Central memory CD8-positive, alpha-beta T cell (primary cell): ENCODE measurements around the gene MAST4.
"Not testable (repeated sequence)": the region's sequence is repeated elsewhere in the genome, so short reads cannot be mapped to it uniquely, and the experiment has no call there.

Experiments
- ATAC-seq: fragments of 150-1000 bp; cut with Tn5 transposase; replicated peaks from 2 replicates; pipeline ENCODE4 v1.10.0; 2022; ENCODE audit warnings: mild to moderate bottlenecking, moderate FRiP score, moderate number of reproducible peaks; ENCODE audit not compliant: poor library complexity, severe bottlenecking; ENCODE audit errors: extremely low read depth
- DNase-seq, 2 donors: peaks; one replicate each; pipeline ENCODE4 v3.0.0; 2021; ENCODE audit warnings: low spot score in 2 of 2
- H3K27ac Mint-ChIP-seq: one replicate; pipeline ENCODE4 v1.8.0; 2022; ENCODE audit warnings: low read depth, mild to moderate bottlenecking, moderate library complexity, mixed read lengths
- H3K27me3 Mint-ChIP-seq: one replicate; pipeline ENCODE4 v1.8.0; 2022; ENCODE audit warnings: mixed read lengths
- H3K36me3 Mint-ChIP-seq: one replicate; pipeline ENCODE4 v1.8.0; 2022; ENCODE audit warnings: mild to moderate bottlenecking, moderate library complexity, mixed read lengths; ENCODE audit not compliant: insufficient read depth
- H3K4me1 Mint-ChIP-seq: one replicate; pipeline ENCODE4 v1.8.0; 2022; ENCODE audit warnings: mixed read lengths
- H3K4me3 Mint-ChIP-seq: one replicate; pipeline ENCODE4 v1.8.0; 2022; ENCODE audit warnings: mild to moderate bottlenecking, moderate library complexity, mixed read lengths
- H3K9me3 Mint-ChIP-seq: one replicate; pipeline ENCODE4 v1.8.0; 2022; ENCODE audit warnings: mixed read lengths

The MAST4 gene

DNA sequence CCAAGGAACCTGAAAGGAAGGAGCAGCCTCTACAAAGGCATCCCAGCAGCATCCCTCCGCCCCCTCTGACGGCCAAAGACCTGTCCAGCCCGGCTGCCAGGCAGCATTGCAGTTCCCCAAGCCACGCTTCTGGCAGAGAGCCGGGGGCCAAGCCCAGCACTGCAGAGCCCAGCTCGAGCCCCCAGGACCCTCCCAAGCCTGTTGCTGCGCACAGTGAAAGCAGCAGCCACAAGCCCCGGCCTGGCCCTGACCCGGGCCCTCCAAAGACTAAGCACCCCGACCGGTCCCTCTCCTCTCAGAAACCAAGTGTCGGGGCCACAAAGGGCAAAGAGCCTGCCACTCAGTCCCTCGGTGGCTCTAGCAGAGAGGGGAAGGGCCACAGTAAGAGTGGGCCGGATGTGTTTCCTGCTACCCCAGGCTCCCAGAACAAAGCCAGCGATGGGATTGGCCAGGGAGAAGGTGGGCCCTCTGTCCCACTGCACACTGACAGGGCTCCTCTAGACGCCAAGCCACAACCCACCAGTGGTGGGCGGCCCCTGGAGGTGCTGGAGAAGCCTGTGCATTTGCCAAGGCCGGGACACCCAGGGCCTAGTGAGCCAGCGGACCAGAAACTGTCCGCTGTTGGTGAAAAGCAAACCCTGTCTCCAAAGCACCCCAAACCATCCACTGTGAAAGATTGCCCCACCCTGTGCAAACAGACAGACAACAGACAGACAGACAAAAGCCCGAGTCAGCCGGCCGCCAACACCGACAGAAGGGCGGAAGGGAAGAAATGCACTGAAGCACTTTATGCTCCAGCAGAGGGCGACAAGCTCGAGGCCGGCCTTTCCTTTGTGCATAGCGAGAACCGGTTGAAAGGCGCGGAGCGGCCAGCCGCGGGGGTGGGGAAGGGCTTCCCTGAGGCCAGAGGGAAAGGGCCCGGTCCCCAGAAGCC is 569.6 kb downstream of the MAST4 start:
- peak; percentile 64 to 72 for DNase-seq
- H3K4me3 Mint-ChIP-seq = peak overlapping the region; percentile 77
- ATAC-seq = peak; percentile 82
- H3K36me3 Mint-ChIP-seq = peaks cover 8% of the 10 kb centered on the region
- peak overlapping the region; percentile 92 for H3K27ac Mint-ChIP-seq
- no peaks in the 10 kb centered on the region for H3K9me3 Mint-ChIP-seq
- H3K4me1 Mint-ChIP-seq = peaks cover 31% of the 10 kb centered on the region
- H3K27me3 Mint-ChIP-seq = no peaks in the 10 kb centered on the region

DNA sequence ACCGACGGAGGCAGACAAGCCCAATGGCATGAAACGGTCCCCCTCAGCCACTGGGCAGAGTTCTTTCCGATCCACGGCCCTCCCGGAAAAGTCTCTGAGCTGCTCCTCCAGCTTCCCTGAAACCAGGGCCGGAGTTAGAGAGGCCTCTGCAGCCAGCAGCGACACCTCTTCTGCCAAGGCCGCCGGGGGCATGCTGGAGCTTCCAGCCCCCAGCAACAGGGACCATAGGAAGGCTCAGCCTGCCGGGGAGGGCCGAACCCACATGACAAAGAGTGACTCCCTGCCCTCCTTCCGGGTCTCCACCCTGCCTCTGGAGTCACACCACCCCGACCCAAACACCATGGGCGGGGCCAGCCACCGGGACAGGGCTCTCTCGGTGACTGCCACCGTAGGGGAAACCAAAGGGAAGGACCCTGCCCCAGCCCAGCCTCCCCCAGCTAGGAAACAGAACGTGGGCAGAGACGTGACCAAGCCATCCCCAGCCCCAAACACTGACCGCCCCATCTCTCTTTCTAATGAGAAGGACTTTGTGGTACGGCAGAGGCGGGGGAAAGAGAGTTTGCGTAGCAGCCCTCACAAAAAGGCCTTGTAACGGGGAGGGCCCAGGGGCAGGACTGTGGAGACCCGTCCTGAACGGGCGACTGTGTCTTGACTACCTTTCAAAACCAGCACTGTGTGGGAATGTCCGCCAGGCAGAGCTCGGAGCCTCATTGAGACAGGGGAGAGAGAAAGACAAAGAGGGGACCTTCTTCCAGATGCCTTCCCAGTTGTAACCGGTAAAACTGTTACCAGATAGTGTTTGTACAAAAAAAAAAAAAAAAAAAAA is 570.5 kb downstream of the MAST4 start:
- Mint-ChIP-seq H3K4me1 (peaks cover 22% of the 10 kb centered on the region), H3K27ac (peak overlapping the region; percentile 92), H3K36me3 (peaks cover 8% of the 10 kb centered on the region), H3K9me3 (no peaks in the 10 kb centered on the region), H3K27me3 (no peaks in the 10 kb centered on the region), H3K4me3 (peak overlapping the region; percentile 77)
- ATAC-seq (peak; percentile 39), DNase-seq (peak; percentile 27 to 35)

DNA sequence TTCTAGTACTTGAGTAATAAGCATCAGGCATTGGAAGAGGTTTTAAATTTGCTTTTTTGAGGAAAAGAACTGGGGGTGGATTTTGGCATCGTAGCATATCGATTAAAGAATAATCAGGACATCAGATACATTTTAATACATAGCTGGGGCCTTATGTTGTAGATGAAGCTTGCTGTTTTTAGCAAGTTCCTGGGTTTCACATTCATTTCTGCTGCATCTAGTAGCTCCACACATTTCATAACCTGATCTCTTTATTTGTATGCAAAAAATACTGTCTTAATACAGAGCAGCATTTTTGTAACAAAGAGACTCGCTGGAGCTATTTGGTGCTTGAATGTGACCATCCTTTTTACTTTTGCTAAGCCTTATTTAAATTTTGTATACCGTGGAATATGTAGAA is 571.9 kb downstream of the MAST4 start:
- Mint-ChIP-seq H3K27me3 (no peaks in the 10 kb centered on the region), H3K4me1 (peaks cover 10% of the 10 kb centered on the region), H3K27ac (no peak overlapping the region), H3K9me3 (no peaks in the 10 kb centered on the region), H3K36me3 (peaks cover 2% of the 10 kb centered on the region), H3K4me3 (no peak overlapping the region)
- no peak for DNase-seq
- ATAC-seq = no peak

DNA sequence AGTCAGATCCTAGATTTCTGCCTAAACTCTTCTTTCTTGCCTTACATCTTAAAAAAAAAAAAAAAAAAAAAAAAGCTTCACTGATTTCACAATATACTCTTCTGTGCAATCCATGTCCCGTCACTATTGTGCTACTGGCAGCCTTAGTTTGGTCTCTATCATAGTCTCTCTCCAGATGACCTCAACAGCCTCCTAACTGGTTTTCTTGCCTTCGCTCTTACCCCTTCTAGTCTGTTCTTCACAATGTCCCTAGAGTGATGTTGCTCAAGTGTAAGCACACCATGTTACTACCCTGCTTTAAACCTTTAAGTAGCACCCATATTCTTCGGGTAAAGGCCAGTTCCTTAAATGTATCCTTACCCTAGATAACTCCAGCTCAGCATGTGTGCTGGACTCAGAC is 574.6 kb downstream of the MAST4 start:
- Mint-ChIP-seq H3K4me1 (peaks cover 9% of the 10 kb centered on the region), H3K27ac (no peak overlapping the region), H3K36me3 (peaks cover 3% of the 10 kb centered on the region), H3K9me3 (peaks cover 5% of the 10 kb centered on the region), H3K4me3 (no peak overlapping the region), H3K27me3 (no peaks in the 10 kb centered on the region)
- DNase-seq (no peak), ATAC-seq (no peak)

DNA sequence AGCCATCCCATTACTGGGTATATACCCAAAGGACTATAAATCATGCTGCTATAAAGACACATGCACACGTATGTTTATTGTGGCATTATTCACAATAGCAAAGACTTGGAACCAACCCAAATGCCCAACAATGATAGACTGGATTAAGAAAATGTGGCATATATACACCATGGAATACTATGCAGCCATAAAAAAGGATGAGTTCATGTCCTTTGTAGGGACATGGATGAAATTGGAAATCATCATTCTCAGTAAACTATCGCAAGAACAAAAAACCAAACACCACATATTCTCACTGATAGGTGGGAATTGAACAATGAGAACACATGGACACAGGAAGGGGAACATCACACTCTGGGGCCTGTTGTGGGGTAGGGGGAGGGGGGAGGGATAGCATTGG is 577.2 kb downstream of the MAST4 start:
- H3K36me3 Mint-ChIP-seq, H3K4me3 Mint-ChIP-seq: not testable (repeated sequence)

DNA sequence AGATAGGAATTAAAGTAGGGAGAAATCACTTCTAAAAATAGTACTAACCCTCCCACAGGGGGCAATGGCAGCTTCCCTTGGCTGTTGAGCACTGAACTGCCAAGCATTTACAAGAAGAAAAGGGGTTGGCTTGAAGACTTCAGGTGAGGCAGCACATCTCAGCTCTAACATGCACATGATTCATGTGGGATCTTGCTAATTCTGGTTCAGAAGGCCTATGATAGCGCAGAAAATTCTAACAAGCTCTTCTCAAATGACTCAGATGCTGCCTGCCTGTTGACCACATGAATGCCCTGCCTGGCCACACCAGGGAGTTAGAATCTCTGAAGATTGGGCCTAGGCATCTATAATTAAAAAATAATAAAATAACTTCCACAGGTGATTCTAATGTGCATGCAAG is 577.8 kb downstream of the MAST4 start:
- no peak overlapping the region for H3K27ac Mint-ChIP-seq
- DNase-seq (no peak), ATAC-seq (no peak)
- peaks cover 14% of the 10 kb centered on the region for H3K9me3 Mint-ChIP-seq
- H3K27me3 Mint-ChIP-seq = no peaks in the 10 kb centered on the region
- no peak overlapping the region for H3K4me3 Mint-ChIP-seq
- peaks cover 1% of the 10 kb centered on the region for H3K36me3 Mint-ChIP-seq
- H3K4me1 Mint-ChIP-seq = peaks cover 9% of the 10 kb centered on the region

More for the DNA sequence above, 577.2 kb downstream of the MAST4 start:
- not testable (repeated sequence) for DNase-seq, H3K27ac Mint-ChIP-seq, ATAC-seq, H3K27me3 Mint-ChIP-seq, H3K4me1 Mint-ChIP-seq
- H3K9me3 Mint-ChIP-seq = peaks cover 14% of the 10 kb centered on the region

DNA sequence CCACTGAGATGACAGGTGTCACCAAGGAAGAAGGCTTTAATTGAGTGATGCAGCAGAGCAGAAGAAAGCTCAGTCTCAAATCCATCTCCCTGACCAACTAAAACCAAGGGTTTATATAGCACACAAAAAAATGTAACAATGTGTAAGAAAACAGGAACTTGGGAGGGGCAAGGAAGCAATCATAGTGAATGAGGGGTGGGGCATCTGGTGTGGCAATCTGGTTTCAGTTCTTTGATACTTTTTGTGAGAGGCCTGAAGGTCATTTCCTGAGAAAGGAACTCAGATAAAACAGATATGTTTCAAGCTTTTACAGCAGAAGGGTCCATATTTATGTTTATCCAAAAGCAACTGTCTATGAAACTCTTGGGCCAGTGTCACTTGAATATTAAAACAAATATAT is 580.7 kb downstream of the MAST4 start:
- H3K9me3 Mint-ChIP-seq = peaks cover 14% of the 10 kb centered on the region
- peaks cover 21% of the 10 kb centered on the region for H3K4me1 Mint-ChIP-seq
- no peak overlapping the region for H3K27ac Mint-ChIP-seq
- no peak for DNase-seq
- H3K36me3 Mint-ChIP-seq = peaks cover 1% of the 10 kb centered on the region
- H3K4me3 Mint-ChIP-seq = no peak overlapping the region
- no peaks in the 10 kb centered on the region for H3K27me3 Mint-ChIP-seq
- no peak for ATAC-seq

DNA sequence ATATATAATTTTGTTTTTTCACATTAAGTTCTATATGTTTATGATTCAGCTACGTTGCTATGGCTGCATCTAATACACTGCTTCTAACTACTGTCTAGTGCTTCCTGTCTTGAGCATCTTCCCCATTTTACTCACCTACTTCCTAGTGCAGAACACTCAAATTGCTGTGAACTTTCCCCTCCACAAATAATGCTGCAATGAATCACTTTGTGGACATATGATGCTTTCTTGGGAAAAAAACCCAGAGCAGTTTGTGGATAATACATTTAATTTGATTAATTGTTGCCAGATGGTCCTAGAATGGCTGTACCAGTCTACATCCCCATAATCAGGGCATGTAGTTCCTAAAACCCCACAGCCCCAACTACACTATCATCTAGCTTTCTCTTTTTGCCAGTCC is 581.9 kb downstream of the MAST4 start:
- Mint-ChIP-seq H3K27me3 (no peaks in the 10 kb centered on the region), H3K36me3 (peaks cover 1% of the 10 kb centered on the region), H3K4me1 (peaks cover 30% of the 10 kb centered on the region), H3K27ac (no peak overlapping the region), H3K4me3 (no peak overlapping the region), H3K9me3 (peaks cover 14% of the 10 kb centered on the region)
- ATAC-seq = no peak
- no peak for DNase-seq

DNA sequence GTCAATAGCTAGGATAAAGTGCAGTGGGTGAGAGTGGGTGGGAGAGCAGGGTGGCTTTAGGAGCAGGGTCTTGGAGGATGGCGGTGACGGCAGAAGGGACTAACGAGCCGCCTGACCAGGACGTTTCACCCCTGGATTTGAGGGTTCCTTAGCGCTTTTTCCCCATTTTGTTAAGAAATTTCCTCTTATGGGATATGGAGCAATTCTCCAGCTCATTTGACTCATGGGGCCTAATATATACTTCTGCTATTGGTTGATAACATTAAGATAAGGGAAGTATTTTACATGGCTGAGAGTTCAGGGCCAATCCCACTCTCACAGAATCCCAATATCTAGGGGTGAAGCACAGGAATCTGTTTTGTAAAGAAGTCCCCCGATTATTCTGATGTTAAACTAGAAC is 582.8 kb downstream of the MAST4 start:
- DNase-seq = no peak
- Mint-ChIP-seq H3K4me3 (no peak overlapping the region), H3K27me3 (no peaks in the 10 kb centered on the region), H3K27ac (no peak overlapping the region), H3K4me1 (peaks cover 30% of the 10 kb centered on the region), H3K9me3 (peaks cover 14% of the 10 kb centered on the region), H3K36me3 (peaks cover 1% of the 10 kb centered on the region)
- no peak for ATAC-seq

DNA sequence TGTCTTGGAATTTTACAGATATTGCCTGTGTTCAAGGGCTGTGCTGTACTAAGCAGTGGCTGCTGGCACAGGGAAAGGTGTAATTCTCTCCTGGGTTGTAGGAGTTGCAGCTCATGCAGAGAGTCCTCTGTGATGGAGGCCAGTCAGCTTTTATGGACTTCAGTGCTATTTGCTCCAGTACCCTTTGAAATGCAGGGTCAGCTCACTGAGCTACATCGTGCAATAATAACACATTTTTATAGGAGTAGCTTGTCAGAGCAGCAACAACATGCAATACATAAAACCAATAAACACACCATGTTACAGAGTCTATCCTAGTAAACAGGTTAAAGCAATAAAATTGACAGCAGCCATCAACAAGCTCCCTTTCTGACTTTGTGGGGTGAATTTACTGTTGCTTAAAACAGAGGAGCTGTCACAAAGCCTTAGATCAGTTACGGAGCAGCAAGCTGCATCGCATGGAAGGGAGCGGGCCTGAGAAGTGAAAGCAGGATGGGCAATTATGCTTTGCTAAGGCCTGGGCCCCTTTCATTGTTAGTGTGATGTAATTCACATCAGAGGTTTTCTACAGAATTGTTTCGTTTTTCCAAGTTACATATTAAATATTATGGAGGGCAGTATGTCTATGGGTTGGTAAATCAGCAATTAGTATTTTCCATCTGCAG is 583.6 kb downstream of the MAST4 start:
- ATAC-seq (no peak), DNase-seq (no peak)
- Mint-ChIP-seq H3K4me1 (peaks cover 30% of the 10 kb centered on the region), H3K27ac (no peak overlapping the region), H3K4me3 (no peak overlapping the region), H3K9me3 (peaks cover 14% of the 10 kb centered on the region), H3K36me3 (peaks cover 1% of the 10 kb centered on the region), H3K27me3 (no peaks in the 10 kb centered on the region)

DNA sequence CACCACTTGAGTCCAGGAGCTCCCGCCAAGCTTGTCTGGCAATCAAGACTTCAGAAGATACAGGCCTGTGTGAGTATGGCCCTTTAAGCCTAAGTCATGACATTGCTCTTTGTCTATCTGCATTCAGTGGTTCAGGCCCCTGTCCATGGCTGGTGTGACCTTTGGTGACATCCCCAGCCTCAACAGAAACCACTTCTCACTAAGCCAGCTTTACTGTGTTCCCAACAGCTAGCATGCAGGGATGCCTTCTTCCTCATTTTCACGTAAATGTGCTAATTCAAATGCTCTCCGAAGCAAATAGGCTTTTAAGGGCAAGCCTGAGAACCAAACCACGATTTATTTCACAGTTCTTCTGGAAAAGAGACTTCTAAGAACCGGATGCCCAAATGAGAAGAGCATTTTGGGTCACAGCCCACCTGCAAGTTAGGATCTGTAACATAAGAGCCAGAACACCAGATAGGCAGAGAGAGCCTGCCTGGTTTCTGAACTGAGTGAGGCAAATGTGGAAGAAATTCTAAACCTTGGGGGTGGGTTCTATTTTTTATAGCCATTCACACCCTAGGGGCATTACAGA is 585.5 kb downstream of the MAST4 start:
- ATAC-seq (no peak), DNase-seq (no peak)
- peaks cover 7% of the 10 kb centered on the region for H3K9me3 Mint-ChIP-seq
- H3K4me1 Mint-ChIP-seq = peaks cover 38% of the 10 kb centered on the region
- H3K27ac Mint-ChIP-seq = peak overlapping the region; percentile 58
- no peaks in the 10 kb centered on the region for H3K36me3 Mint-ChIP-seq
- H3K4me3 Mint-ChIP-seq = no peak overlapping the region
- H3K27me3 Mint-ChIP-seq = no peaks in the 10 kb centered on the region

DNA sequence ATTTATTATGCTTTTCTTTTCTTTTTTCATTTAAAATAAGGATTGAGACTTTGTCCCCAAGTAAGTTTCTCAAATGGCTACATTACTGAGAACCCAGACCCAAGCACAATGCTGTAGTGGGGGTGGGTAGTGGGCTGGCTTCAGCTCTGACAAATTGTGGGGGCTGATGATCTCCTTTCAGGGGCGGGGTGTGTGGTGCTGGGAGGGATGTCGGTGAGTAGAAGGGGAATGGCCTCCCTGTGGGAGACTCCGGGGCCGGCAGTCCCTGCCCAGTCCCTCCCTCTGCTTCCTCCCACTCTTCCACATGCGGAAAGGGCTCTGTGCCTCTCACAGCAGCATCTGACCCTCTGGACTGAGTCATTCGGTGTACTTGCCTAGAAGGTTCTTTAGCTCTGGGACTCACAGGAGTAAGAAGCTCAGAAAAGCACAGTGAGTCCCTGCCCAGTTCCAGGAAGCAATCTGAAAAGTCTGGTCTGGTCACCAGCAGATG is 586.2 kb downstream of the MAST4 start:
- Mint-ChIP-seq H3K36me3 (no peaks in the 10 kb centered on the region), H3K27me3 (no peaks in the 10 kb centered on the region), H3K4me1 (peaks cover 44% of the 10 kb centered on the region), H3K4me3 (no peak overlapping the region), H3K9me3 (peaks cover 3% of the 10 kb centered on the region), H3K27ac (no peak overlapping the region)
- DNase-seq (no peak), ATAC-seq (no peak)
